NCI-H128 (cell line): Measurements from ENCODE around the gene TMPRSS7.
A peak's percentile ranks its signal among the peaks of the same experiment; 100 is the strongest.

ENCODE experiments used
- DNase-seq: peaks from one replicate; lab custom pipeline; 2025; ENCODE audit not compliant: unreplicated experiment; lab: John Stamatoyannopoulos, UW

The TMPRSS7 gene

GRCh38 chr3:112034436-112034835 lies at the start of gene TMPRSS7:
TSS of gene TMPRSS7 (plus strand) at chr3:112034736. CDS start at chr3:112034846, 110 bp downstream.
- DNase-seq = no peak

GRCh38 chr3:111986800-111987199 lies 47.7 kb upstream of the TMPRSS7 start:
- DNase-seq = no peak

GRCh38 chr3:111989061-111989678 lies 45.4 kb upstream of the TMPRSS7 start:
- DNase-seq = peak; percentile 35

GRCh38 chr3:111993038-111993437 lies 41.5 kb upstream of the TMPRSS7 start:
- DNase-seq = no peak

GRCh38 chr3:111998636-111999483 lies 35.7 kb upstream of the TMPRSS7 start, which contains the start of gene TAGLN3:
TSS of gene TAGLN3 (plus strand) at chr3:111998922. CDS start at chr3:111999423, 501 bp downstream.
- DNase-seq = peak; percentile 80

- no peak for DNase-seq
Measured at GRCh38 chr3:111999484-112000324, 34.8 kb upstream of the TMPRSS7 start.

GRCh38 chr3:112000367-112000771 lies 34.2 kb upstream of the TMPRSS7 start:
- DNase-seq = no peak

GRCh38 chr3:112000966-112001365 lies 33.6 kb upstream of the TMPRSS7 start:
- DNase-seq = peak; percentile 40

- no peak for DNase-seq
Measured at GRCh38 chr3:112001526-112001925, 33.0 kb upstream of the TMPRSS7 start.

- DNase-seq = no peak
Measured at GRCh38 chr3:112002096-112002971, 32.2 kb upstream of the TMPRSS7 start.

- no peak for DNase-seq
Measured at GRCh38 chr3:112003321-112004080, 31.0 kb upstream of the TMPRSS7 start.

GRCh38 chr3:112004187-112004586 lies 30.3 kb upstream of the TMPRSS7 start:
- DNase-seq = no peak

- no peak for DNase-seq
Measured at GRCh38 chr3:112004669-112005068, 29.9 kb upstream of the TMPRSS7 start.

- no peak for DNase-seq
Measured at GRCh38 chr3:112005091-112005672, 29.4 kb upstream of the TMPRSS7 start.

GRCh38 chr3:112007633-112008032 lies 26.9 kb upstream of the TMPRSS7 start:
- DNase-seq = no peak

GRCh38 chr3:112009670-112010069 lies 24.9 kb upstream of the TMPRSS7 start:
- DNase-seq = no peak

GRCh38 chr3:112010636-112011035 lies 23.9 kb upstream of the TMPRSS7 start:
- DNase-seq = peak; percentile 29

- no peak for DNase-seq
Measured at GRCh38 chr3:112011376-112011940, 23.1 kb upstream of the TMPRSS7 start.
